T-helper 1 cell treated with Interleukin-12 subunit alpha and Interleukin-12 subunit beta and Interleukin-4 antibody, amounts not matched to agents 30 ng/mL and 1 ng/mL, for 36 hours (primary cell): ENCODE results near the gene BRD4. TPM values are rescaled to one million over a fixed set of nuclear protein-coding genes. Genes with fewer than 3 reads are reported as not detected.

Experiments
- intact Hi-C: fragments of 100-400 bp; cut with micrococcal nuclease; formaldehyde crosslinking; loops from one replicate; pipeline ENCODE4 v1.15.1; 2024
- total RNA-seq: library from RNA; stranded (reverse); gene quantifications from 2 replicates; pipeline ENCODE4 v1.2.3, GENCODE V29; 2022

The BRD4 gene
- total RNA-seq, 1 donor from 2014 or later = 126 TPM

DNA sequence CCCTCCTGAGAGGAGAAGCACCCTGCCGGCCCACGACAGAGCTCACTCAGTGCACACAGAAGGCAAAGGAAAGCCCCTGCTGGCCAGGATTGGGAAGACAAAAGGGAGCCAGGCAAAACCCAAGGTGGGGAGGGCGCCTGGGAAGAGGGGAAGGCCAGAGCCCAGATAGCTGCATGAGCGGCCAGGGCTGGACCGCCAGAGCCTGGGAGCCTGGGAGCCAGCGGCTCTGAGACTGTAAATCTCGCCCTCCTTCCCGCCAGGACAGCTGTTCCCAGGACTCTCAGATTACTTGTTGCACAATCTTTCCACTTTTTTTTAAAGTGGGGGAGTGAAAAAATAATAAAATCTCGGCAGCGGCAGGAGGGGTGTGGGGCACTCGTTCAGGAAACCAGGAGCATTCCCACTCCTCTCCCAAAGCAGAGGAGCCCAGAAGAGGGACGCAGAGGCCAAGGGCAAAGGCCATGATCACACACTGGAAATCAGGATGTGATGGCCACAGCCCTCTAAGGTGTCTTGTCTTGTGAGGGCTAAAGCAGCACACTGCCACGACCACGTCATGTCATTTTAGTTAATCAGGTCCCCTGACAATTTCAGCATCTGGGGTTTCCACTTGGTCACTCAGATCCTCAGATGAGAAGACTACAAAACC lies 80.5 kb downstream of the BRD4 start:
- intact Hi-C loops = no loop called here

GRCh38 chr19:15251010-15251748 lies 81.2 kb downstream of the BRD4 start:
- intact Hi-C loops = no loop called here

- intact Hi-C loops = no loop called here
Observed at GRCh38 chr19:15250640-15250993, 81.7 kb downstream of the BRD4 start.

DNA sequence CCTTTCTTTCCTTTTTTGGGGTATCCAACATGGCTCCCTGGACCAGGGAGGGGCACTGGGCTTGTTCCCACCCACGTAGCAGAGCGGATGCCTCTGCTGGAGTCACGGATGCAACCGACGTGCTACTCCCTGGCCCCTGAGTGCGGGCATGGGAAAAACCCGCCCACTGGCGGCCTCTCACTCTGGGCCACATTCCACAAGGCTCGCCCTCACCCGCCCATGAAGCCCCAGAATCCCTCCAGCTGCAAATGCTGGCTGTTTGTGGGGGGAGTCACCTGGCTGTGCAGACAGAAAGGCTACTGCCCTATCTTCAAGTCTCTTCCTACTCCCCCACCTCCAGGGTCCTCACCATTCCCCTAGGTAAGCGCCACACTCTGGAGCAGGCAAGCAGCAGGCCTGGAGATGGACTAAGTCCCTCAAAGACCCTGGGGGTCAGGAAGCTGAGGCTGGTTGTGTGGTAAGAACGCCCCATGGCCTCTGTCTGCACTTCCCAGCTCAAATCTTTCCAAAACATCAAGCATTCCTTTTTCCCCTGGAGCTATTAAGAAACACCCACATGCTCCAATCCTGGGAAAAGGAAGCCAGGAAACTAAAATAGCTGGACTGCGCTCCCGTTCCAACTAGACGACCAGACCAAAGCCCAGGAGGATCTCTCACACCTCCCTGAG lies 82.2 kb downstream of the BRD4 start:
- intact Hi-C loops = no loop called here

GRCh38 chr19:15249528-15249874 lies 82.8 kb downstream of the BRD4 start:
- intact Hi-C loops = no loop called here

- intact Hi-C loops = no loop called here
Observed at GRCh38 chr19:15248648-15249527, 83.5 kb downstream of the BRD4 start.

- intact Hi-C loops = no loop called here
Observed at GRCh38 chr19:15248106-15248505, 84.2 kb downstream of the BRD4 start.

- intact Hi-C loops = no loop called here
Observed at GRCh38 chr19:15247107-15248014, 85.0 kb downstream of the BRD4 start.

DNA sequence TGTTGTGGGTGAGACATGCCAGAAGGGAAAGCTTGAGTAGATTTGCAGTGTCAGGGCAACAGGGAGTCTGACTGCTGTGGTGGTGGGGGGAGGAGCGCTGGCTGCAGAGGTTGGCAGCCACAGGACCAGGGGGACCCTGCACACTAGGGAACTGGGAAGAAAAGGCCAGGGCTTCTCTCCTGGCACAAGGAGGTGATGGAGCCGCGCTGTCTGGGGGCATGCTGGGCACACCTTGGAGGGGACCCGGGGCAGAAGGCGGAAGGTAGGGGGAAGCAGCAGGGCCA lies 86.2 kb downstream of the BRD4 start:
- intact Hi-C loops = no loop called here

- intact Hi-C loops = no loop called here
Observed at GRCh38 chr19:15245370-15246197, 86.8 kb downstream of the BRD4 start.

- intact Hi-C loops = no loop called here
Observed at GRCh38 chr19:15244808-15245207, 87.5 kb downstream of the BRD4 start.

DNA sequence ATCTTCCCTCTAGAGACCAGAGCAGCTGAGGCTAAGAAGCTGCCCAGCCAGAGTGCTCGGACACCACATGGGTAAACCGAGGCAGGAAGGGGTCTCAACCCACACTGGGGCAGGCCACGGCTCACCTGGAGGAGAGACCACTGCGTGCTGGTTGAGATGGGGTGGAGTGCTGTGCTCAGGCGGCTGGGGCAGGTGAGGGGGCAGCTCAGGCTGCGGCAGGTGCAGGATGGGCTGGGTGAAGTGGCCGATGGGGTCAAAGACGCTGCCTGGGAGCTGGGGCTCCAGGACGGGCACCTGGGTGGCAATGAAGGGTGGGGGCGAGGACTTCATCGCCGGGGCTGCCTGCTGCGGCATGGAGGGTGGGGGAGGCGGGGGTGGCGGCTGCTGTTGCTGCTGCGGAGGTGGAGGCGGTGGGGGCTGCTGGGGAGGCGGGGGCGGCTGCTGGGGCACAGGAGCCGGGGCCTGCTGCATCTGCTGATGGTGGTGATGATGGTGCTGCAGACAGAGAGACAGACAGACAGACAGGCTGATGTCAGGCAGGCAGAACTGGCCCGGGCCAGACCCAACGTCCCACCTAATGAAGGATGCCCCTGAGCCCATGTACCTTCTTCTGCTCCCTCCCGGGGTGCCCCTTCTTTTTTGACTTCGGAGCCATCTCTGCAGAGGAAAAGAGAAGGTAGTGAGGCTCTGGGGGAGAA lies 88.1 kb downstream of the BRD4 start:
- intact Hi-C loops = no loop called here

GRCh38 chr19:15243236-15243957 lies 88.9 kb downstream of the BRD4 start:
- intact Hi-C loops = no loop called here

GRCh38 chr19:15241259-15241910 lies 91.0 kb downstream of the BRD4 start:
- intact Hi-C loops = no loop called here

- intact Hi-C loops = no loop called here
Observed at GRCh38 chr19:15240515-15240914, 91.8 kb downstream of the BRD4 start.

GRCh38 chr19:15239337-15239949 lies 92.9 kb downstream of the BRD4 start:
- intact Hi-C loops = no loop called here

GRCh38 chr19:15238639-15239155 lies 93.6 kb downstream of the BRD4 start:
- intact Hi-C loops = no loop called here
